GM18520 (cell line): ENCODE measurements around the gene SEMA5A.

ENCODE experiments used
- ATAC-seq: cut with Tn5 transposase; IDR thresholded peaks from one replicate; pipeline ENCODE4 v1.9.1; 2021; ENCODE audit not compliant: unreplicated experiment

Gene SEMA5A

DNA sequence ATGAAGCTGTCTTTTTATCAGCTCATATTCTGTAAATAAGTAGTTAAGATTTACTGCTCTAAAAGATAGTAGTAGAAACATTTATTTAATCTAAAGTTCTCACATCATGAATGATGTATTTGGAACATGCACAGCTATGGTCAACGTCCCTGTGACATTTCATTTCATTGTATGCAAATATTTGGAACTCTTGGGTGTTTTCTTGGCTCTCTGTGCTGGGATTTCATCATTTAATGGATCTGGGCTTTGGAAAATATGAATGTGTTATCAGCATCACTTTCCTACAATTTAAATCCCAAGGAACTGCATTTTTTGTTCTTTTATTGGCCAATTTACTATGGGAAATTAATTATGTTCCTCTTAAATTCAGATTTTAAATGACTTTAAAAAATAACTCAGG is 462.9 kb downstream of the SEMA5A start:
- no peak for ATAC-seq

DNA sequence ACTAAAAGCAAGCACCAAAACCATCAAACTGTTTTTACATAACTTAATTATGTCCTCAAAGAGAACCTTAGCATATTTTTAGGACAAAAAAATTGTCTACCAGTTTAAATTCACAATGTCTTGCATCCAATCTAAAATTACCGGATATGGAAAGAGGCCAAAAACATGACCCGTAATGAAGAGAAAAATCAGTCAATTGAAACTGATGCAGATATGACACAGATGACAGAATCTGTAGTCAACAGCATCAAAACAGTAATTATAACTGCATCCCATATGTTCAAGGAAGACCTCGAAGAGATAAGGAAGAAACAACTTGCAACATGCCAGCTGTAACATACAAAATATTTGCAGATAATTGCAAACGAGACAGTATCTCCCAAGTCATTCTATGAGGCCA is 473.2 kb downstream of the SEMA5A start:
- ATAC-seq = no peak

DNA sequence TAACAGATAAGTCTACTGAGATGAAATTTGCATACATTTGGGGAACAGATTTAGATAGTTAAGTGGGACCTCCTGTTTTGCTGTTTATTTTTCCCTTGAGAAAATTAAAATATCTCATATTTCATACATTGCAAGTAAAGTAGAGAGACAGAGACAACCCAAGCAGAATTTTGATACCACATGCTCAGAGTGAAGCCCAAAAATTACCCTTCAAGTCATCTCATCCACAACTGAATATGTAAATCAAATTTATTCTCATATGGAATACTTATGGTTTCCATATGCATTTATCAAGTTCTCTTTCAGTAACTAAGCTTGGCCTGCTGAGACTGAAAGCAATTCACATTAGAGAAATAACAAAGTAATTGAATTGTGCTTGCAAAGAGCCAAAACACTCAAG is 474.4 kb downstream of the SEMA5A start:
- ATAC-seq = no peak

DNA sequence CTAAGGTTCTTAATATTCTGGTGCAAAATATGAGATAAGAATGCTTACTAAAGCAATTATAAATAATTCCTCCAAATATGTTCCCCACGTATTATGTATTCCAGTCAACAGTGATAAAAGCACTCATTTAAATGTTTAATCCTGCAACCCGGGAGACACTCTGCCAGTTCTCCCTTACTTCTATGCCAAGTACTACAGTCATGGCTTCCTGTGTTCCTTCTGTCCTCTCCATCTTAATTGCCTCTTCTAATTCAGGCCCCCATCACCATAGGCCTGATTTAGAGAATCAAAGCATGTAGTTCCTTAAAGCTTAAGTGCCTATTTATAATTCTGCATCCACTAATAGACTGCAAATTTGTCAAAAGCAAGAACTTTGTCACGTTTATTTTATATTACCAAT is 474.8 kb downstream of the SEMA5A start:
- ATAC-seq = no peak

DNA sequence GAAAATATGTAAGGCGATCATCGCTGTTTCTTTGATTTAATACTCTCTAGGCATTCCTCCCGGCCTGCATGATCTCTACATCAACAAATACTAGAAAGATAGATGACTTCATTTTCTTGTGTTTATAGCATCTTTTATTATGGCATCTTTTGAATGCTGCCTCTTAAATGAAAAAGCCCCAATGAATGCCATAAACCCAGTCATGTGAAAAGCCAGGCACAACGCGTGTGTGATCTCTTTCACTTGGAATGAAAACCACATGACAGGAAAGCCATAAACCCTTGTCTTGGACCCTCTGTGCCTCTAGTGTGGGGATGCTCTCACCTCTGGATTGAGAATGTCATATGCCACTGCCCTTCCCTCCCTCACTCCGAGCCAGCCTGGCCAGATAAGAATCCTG is 476.2 kb downstream of the SEMA5A start:
- ATAC-seq = no peak

DNA sequence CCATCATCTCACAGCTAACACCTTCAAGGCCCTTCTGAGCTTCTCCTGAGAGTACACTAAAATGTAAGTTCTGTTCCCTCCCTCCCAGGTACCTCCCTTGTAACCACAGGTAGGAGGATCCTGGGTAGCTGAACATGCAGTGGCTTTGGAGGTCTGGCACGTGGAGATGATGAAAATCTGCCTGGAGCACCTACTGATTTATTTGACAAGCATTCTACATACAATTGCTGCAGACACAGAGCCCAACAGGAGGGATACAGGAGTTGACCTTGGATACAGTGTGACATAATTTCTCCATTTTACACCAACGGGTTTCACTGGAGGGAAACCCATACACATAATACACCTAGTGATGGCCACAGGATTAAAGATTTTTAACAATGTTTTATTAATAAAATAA is 478.7 kb downstream of the SEMA5A start:
- no peak for ATAC-seq

DNA sequence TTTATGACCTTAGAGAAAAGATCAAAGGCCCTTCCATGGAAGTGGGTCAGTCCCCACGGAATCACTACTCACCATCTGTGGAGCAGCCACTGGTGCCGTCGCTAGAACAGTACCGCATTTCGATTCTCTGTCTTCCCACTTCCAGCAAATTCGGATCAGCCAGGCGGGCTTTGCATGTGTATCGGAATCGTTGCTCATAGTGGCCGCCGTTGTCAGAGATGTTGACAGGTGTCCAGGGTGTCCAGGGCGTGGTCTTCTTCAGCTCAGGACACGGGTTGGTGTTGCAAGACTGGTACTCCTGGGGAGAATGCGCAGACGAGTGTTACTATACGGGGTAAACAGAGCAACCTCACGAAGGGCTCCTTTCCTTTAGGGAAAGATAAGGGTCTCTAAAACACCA is 479.5 kb downstream of the SEMA5A start:
- ATAC-seq = no peak

DNA sequence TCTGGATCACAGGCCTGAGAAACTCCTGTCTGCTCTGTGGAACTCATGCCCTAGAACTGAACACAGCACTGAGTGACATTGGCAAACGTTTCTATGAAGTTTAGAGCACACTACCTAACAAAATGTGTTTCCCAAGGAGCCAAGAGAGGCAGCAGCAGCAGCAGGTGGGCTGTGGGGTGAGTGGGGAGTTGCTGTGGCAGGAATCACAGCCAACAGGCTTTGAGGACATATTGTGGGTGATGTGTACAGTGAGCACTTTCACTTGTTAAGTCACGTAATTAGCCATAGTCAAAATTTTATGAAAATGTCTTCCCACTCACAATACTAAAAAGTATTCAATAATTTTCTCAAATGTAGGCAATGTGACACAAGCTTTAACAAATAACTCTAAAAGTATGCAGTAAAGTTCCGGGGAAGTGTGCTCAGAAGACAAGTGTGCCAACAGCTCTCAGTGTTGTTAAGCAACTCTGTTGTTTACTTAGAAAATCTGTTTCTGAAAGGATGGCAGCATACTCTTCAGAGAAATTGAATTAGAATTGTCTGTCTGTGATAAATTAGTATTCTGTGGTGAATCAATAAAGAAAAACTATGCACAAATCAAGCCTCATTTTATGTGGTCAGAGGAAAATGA is 482.1 kb downstream of the SEMA5A start:
- ATAC-seq = no peak

DNA sequence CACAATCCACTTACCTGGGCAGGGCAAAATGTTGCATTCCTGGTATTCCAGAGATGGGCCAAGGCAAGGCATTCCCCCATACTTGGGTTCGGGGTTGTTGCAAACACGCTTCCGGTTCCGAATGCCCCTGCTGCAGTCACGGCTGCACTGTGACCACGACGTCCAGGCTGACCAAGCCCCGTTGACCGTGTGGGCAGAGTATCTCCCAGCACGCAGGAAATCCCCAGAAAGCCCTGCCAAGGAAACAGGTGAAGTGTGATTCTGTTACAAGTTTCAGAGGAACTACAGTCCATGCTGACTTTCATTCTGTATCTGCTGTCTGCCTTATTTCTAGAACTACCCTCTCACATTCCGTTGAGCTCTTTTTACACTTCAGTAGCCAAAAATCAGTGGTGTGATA is 483.0 kb downstream of the SEMA5A start:
- ATAC-seq = no peak

DNA sequence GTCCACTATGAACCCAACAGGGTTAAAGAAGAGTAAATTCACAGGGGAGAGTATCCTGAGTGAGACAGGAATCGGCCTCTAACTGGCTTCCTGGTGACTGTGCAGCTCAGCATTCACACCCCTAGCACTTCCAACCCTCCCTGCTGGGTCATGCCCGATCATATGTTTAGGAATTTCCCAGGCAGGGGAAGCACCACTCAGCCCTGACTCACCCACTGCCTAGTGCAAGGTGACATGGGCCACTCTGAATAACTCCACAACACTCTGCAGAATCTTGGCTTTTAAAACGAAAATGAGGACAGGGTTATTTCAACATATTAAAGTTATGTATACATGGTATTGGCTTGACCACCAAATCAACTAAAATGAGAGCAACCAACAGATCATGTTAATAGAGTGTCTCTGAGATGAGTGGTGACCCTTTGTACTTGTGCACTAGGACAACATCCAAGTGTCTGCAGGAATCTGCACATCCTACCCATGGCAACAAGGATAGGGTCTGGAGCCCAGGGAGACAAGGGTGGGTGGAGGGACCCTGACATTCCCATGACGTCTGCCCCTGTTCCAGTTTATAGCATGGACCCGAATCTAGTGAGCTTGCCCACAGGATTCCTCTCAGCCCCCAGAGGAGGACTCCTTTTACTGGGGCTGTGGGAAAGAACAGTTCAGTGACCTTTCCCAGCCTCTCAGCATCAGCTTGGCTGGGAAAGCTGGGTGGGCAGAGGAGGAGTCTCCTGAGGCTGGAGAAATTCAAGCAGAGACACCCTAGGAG is 485.8 kb downstream of the SEMA5A start:
- ATAC-seq = no peak

DNA sequence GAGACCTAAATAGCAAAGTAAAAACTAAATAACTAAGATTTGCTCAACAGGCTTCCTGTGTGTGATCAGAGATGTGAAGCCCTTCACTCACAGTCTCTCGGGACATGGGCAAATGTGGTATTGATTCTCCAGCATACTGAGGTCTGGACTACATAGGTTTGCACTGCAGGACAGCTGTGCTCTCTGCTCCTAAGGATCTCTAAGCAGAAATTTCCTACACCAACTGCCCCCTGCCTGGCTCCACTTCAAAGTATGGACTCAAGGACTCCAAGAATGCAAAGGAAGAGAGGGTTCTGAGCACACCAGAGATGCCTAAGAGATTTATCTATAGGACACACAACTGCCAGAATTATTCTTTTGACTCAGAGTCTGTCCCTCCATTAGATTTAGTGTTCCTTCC is 487.2 kb downstream of the SEMA5A start:
- ATAC-seq = no peak

DNA sequence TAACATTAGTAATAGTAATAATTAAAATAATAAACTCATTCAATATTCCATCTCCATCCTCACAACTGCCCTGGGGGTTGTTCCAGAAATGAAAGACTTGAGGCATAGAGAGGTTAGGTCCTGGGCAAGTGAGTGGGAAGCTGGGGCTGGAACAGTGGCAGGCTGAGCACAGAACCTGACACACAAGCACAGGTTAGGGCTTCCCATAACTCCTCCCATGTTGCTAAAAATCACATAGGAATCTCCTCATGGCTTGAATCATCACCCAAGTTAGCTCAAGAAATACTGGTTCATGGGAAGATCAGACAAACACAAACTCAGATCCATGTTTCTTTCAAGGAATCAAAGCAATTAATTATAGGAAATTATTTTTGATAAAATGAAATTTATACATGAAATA is 487.7 kb downstream of the SEMA5A start:
- ATAC-seq = no peak

DNA sequence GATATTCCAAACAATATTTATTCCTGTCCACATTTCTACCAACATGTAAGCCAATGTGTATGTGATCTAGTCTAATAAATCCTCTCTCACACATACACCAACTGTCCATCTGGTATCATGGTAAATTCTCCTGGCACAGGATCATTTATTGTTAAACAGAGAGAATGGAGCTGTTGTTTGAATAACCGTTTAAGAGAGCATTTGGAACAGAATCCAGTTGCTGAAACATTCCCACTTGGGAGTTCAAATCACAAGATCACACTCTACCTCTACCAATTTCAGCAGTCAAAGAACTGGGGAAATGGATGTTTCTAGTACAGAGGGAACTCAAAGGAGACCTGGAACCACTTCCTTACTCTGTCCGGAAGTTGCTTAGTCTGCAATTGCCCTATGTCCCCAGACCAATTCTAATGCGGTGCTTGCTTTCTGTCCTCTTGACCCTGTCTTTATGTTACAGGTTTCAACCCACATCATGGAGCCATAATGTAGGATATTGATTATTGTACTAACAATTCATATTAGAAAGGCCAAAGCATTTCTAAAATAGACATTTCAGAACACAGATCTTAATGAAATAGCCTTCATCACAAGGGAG is 488.4 kb downstream of the SEMA5A start:
- no peak for ATAC-seq

DNA sequence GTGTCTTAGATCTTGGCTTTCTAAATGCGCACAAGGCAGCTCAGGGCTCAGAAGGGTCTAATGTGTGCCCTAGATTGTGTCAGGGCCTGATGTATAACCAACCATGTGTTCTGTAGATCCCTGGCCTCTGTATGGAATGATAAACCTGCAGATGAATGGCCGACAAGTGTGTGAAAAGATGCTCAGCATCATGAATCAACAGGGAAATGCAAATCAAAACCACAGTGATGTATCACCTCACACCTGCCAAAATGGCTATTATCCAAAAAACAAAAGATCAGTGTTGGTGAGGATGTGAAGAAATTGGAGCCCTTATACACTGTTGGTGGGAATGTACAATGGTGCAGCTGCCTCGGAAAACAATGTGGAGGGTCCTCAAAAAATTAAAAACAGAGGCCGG is 489.8 kb downstream of the SEMA5A start:
- ATAC-seq = no peak

DNA sequence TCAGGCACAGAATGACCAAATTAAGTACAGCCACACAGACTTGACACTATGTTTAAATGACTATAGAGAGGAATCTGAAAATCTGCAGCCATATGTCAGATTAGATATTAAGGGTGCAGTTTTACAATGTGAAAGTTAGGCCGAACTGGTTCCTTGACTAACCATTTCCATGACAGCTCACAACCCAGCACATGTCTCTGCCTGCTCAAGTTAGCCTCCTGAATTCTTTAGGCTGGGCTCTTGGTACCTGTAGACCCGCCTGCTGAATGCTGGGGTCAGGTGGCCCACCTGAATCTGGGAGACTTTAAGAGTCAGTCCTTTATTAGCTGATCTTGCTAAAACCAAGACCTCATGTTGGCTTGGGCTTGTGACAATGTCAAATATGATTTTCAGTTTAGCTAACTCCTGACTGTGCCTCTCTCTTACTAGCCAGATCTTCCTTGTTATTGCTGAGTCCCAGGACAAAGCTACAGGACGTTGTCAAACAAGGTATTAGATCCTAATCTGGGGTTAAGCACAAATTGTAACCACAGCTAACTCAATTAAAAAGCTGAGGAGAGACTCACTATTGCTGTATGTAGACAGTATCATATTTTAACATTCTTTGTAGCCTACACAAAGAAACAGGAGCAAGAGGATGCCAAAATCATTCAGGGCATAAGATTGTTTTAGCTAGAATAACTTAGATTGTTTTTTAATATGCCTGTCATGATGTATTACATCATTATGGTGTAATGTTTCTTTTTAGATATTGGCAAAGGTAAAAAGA is 490.9 kb downstream of the SEMA5A start:
- ATAC-seq = no peak

DNA sequence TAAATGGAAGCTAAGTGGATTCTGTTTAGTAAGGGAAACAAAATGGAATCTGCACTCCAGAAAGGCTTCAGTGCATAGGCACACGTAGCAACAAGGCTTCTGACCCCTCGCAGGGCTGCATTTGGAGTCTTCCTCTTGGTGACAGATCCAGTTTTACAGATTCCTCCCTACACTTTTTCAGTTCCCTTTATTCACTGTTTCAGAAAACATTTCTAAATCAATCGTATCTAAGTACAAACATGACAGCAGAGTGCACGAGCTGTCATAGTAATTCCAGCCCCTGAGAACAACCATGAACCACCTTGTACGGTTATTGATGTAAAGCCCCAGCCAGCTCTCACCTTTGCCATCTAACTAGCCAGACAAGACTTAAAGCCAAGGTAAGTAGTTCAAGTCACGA is 491.6 kb downstream of the SEMA5A start:
- ATAC-seq = no peak

DNA sequence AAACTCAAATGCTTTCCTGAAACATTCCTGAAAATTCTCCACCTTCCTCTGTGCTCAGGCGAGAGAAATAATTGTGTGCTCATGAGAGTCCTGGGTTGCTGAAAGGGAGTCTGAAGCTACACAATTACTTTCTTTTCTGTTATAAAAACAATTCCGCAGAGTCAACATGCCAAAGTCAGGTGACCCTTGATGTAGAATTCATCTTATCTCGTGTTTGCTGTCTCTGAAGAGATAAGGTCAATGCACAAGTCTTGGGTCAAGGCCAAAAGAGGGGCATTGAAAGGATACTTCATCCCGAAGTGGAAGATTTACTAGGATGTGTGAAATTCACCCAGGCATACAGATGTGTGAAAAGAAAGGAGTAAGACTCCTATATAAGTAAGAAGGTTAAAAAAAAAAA is 493.5 kb downstream of the SEMA5A start:
- no peak for ATAC-seq

DNA sequence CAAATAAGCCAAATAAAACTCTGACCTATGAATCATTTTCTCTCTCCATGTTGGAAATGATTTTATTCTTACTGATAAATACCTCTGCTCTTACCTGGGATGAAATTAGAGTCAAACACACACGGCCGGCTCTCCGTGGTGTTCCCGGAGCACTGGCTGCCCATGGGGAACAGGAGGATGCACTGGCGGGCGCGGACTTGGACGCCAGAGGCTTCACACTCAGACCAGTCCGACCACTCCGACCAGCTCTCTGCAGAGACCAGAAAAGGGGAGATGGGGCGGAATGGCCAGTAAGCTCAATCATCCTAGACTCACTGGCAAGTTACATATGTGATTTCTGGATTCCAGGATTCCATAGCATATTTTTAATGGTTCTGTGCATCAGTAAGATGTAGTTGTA is 494.1 kb downstream of the SEMA5A start:
- ATAC-seq = no peak

DNA sequence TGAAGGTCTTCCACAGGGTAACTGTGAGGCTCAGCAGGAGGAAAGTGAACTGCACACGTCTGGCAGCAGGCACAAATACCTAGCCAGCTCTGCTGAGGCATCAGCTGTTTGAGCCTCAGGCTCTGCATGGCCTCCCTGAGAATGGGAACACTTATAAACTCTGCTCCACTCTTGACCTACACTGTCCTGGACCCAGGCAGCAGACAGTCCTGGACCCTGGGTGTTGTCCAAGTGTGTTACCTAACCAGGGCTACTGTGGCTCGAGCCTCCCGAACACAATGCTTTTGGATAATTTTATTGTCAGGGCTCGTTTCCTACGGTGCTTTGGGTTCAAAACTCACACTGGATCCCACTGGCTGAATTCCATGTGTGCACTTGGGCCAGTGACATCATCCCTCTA is 497.9 kb downstream of the SEMA5A start:
- ATAC-seq = no peak

DNA sequence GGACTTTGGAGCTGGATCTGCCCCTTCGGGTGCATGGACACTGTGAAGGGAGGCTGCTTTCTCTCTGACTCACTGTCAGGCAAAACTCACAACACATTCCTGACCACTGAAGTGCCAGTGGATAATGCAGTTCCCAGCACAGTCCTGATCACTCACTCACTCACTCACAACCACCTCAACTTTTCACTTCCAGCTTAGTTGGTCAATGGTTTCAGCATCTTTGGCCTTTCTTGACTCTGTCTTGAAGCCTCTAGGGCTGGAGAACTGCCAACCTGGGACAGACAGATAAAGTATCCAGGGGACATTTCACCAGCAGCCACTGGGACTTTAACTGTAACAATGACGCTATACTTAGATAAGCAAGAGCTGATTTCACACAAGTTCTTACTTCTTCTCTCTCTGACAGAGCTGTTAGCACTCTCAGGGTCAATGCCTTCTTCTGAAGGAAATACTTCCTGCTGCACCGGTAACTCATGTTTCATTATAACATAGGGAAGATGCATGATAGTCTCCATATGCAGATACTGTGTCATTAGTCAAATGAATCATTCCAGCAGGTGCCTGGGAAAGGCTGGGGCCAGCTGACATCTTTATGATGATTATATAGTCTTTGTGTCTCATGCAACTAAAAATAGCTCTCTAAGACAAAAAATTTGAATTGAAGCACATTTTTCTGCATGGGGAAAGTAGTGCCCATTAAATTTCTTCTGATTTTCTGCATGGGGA is 499.0 kb downstream of the SEMA5A start:
- no peak for ATAC-seq

DNA sequence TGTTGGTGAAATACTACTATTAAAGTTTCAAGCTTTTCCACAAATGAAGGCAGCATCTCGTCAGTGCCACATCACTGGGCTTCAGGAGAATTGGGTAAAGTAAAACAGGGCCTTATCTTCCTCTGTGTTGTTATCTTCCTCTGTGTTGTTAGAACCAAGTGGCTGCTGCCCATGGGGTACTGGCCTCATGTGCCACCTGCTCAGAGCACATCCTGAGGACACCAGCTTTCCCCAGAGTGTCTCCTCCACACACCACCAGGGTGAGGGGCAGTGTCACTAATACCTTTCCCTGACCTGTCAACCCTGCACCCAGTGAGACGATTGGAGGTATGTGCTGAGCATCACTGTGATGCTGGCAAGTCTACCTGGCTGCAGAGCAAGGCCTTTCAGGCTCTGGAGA is 499.9 kb downstream of the SEMA5A start:
- no peak for ATAC-seq
